ENCODE measurements around the gene HK3. TPM values are rescaled to one million over a fixed set of nuclear protein-coding genes. Genes with fewer than 3 reads are reported as not detected.

HK3 gene, protein sequence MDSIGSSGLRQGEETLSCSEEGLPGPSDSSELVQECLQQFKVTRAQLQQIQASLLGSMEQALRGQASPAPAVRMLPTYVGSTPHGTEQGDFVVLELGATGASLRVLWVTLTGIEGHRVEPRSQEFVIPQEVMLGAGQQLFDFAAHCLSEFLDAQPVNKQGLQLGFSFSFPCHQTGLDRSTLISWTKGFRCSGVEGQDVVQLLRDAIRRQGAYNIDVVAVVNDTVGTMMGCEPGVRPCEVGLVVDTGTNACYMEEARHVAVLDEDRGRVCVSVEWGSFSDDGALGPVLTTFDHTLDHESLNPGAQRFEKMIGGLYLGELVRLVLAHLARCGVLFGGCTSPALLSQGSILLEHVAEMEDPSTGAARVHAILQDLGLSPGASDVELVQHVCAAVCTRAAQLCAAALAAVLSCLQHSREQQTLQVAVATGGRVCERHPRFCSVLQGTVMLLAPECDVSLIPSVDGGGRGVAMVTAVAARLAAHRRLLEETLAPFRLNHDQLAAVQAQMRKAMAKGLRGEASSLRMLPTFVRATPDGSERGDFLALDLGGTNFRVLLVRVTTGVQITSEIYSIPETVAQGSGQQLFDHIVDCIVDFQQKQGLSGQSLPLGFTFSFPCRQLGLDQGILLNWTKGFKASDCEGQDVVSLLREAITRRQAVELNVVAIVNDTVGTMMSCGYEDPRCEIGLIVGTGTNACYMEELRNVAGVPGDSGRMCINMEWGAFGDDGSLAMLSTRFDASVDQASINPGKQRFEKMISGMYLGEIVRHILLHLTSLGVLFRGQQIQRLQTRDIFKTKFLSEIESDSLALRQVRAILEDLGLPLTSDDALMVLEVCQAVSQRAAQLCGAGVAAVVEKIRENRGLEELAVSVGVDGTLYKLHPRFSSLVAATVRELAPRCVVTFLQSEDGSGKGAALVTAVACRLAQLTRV
- total RNA-seq (2012; rRNA removed): not detected in 2 replicates

DNA sequence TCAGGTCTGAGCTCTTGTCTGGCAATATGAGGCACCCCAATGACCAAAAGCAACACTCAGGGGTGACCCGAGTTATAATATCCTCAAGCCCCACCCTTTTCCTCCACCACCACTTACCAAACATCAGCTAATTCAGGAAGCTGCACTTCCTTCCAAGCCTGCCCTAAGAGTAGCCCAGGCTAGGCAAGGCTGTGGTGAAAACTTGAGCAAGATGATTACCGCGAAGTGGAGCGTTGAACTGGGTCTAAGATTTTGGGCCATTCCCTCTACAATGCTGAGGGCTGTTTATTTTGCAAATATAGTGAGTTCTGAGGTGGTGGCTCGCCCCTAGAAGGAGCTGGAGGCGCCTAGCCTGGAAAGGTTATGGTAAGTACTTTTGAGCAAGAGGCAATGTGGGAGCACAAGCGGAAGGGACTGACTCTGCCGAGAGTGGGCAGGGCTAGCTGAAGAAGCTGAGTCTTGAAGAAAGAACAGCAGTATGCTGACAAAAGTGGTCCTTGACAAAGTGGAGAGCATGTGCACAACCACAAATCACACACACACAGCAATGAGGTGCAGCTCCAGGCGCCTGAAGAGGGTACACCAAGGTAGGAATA lies at the start of gene HK3:
Gene HK3 (minus strand): TSS at position 51 of the 596 bp plus-strand sequence. CDS start 3,187 bp downstream, outside the sequence.
- Histone ChIP-seq H3K9ac (ENCODE audit: low read depth, low read length) (no peak within 1 kb of the TSS), H3K36me3 (ENCODE audit: insufficient read depth, low read length) (peaks cover 28% of the 10 kb centered on the region), H3K27me3 (ENCODE audit: control insufficient read depth, insufficient read depth, low read length) (peaks cover 4% of the 10 kb centered on the region), H3K4me2 (ENCODE audit: low read length) (no peak within 1 kb of the TSS), H3K4me3 (ENCODE audit: low read length) (no peak within 1 kb of the TSS), H3K4me1 (ENCODE audit: control insufficient read depth, insufficient read depth, low read length) (no peaks in the 10 kb centered on the region), H3K9me3 (replicated peaks; ENCODE audit: low read length) (no peaks in the 10 kb centered on the region)

DNA sequence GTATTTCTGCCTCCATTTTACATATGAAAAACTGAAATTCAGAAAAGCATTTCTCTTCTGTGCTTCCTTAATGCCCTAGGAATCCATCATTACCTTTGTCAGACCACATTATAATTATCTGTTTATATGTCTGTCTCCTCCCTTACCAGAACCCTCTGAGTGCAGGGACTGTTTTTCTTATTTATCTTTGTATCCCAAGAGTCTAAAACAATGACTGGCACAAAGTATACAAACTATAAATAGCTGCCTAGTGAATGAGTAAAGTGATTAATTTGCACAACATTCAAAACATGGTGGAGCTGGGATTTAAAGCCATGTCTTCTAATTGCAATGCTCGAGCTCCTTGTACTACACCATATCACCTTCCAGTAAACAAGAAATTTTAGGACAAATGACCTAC lies 49.3 kb upstream of the HK3 start:
- H3K9ac ChIP-seq (ENCODE audit: low read depth, low read length): no peak overlapping the region
- H3K4me3 ChIP-seq (ENCODE audit: low read length): no peak overlapping the region
- no peaks in the 10 kb centered on the region for H3K4me1 ChIP-seq (ENCODE audit: control insufficient read depth, insufficient read depth, low read length)
- no peak overlapping the region for H3K4me2 ChIP-seq (ENCODE audit: low read length)
- no peaks in the 10 kb centered on the region for H3K27me3 ChIP-seq (ENCODE audit: control insufficient read depth, insufficient read depth, low read length)
- H3K36me3 ChIP-seq (ENCODE audit: insufficient read depth, low read length): peaks cover 42% of the 10 kb centered on the region
- H3K9me3 ChIP-seq (replicated peaks; ENCODE audit: low read length): no peaks in the 10 kb centered on the region

DNA sequence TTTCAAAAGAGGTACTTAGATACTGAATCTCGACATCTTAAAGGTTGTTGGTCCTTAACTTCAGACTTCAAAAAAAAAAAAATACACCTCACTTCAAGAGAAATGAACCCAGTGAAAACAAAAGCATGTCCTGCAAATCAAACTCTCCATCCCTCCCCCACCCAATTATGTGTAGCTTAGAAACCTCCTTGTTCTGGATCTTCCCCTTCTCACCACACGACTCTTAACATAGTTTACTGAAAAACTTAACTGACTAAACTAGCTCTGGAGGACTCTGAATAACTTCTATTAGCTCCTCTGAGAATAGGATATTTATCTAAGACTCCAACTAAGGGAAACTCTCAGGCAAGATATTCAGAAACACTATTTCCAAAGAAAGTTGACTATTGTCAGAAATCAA lies 48.7 kb upstream of the HK3 start:
- peaks cover 47% of the 10 kb centered on the region for H3K36me3 ChIP-seq (ENCODE audit: insufficient read depth, low read length)
- H3K4me2 ChIP-seq (ENCODE audit: low read length): no peak overlapping the region
- no peaks in the 10 kb centered on the region for H3K4me1 ChIP-seq (ENCODE audit: control insufficient read depth, insufficient read depth, low read length)

DNA sequence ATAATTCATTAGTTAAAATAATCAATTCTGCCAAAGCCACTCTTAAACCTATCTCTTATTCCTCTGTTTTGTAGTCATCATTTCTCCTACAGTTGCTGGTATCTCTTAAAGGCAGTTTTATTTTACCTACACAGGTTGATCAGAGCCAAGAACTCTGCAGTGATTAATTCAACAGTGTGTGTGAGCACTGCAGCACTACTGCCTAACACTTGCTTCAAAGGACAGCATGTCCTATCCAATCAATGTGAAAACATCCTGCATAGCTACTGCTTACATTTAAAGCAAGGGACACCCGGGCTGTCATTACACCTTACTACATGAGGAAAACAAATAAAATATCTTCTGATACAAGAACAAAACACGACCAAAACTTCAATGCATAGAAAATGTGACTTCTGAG lies 45.1 kb upstream of the HK3 start:
- H3K9me3 ChIP-seq (replicated peaks; ENCODE audit: low read length): no peaks in the 10 kb centered on the region
- no peaks in the 10 kb centered on the region for H3K27me3 ChIP-seq (ENCODE audit: control insufficient read depth, insufficient read depth, low read length)
- H3K4me3 ChIP-seq (ENCODE audit: low read length): no peak overlapping the region
- no peak overlapping the region for H3K4me2 ChIP-seq (ENCODE audit: low read length)
- peaks cover 54% of the 10 kb centered on the region for H3K36me3 ChIP-seq (ENCODE audit: insufficient read depth, low read length)
- H3K4me1 ChIP-seq (ENCODE audit: control insufficient read depth, insufficient read depth, low read length): no peaks in the 10 kb centered on the region
- H3K9ac ChIP-seq (ENCODE audit: low read depth, low read length): no peak overlapping the region

More for the DNA sequence above, 48.7 kb upstream of the HK3 start:
- Histone ChIP-seq H3K9ac (ENCODE audit: low read depth, low read length) (no peak overlapping the region), H3K4me3 (ENCODE audit: low read length) (no peak overlapping the region), H3K27me3 (ENCODE audit: control insufficient read depth, insufficient read depth, low read length) (no peaks in the 10 kb centered on the region), H3K9me3 (replicated peaks; ENCODE audit: low read length) (no peaks in the 10 kb centered on the region)

DNA sequence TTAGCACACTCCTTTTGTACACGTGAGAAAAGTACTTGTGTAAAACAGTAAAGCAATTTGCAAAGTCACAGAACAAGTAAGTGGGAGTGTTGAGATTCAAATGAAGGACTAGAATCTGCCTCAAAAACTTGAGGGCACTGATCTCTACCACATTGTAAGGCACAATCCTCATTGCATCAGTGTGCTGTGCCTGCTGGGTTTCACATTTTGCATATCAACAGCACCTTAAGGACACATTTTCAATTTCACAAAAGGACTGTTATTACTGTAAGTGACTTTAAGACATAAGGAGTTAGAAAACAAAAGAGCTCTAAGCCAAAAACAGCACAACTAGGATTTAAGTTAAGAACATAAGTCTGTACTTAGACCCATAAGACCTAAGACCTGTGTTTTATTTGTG lies 44.7 kb upstream of the HK3 start:
- Histone ChIP-seq H3K9me3 (replicated peaks; ENCODE audit: low read length) (no peaks in the 10 kb centered on the region), H3K4me2 (ENCODE audit: low read length) (no peak overlapping the region), H3K9ac (ENCODE audit: low read depth, low read length) (no peak overlapping the region), H3K4me3 (ENCODE audit: low read length) (no peak overlapping the region), H3K36me3 (ENCODE audit: insufficient read depth, low read length) (peaks cover 56% of the 10 kb centered on the region), H3K4me1 (ENCODE audit: control insufficient read depth, insufficient read depth, low read length) (no peaks in the 10 kb centered on the region), H3K27me3 (ENCODE audit: control insufficient read depth, insufficient read depth, low read length) (no peaks in the 10 kb centered on the region)

DNA sequence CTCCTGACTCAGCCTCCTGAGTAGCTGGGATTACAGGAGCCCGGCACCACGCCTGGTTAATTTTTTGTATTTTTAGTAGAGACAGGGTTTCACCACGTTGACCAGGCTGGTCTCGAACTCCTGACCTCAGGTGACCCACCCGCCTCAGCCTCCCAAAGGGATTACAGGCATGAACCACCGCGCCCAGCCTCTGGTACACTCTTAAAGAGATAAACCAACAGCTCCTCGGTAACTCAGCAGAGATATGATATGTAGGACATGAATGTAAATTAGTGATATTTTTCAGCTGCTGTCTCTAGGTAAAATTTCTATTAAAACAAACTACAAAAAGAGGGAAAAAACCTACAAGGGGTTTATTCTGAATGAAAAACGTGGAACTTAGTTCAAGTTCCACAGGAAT lies 42.8 kb upstream of the HK3 start:
- H3K4me2 ChIP-seq (ENCODE audit: low read length): no peak overlapping the region
- H3K27me3 ChIP-seq (ENCODE audit: control insufficient read depth, insufficient read depth, low read length): no peaks in the 10 kb centered on the region
- no peak overlapping the region for H3K4me3 ChIP-seq (ENCODE audit: low read length)
- no peaks in the 10 kb centered on the region for H3K9me3 ChIP-seq (replicated peaks; ENCODE audit: low read length)
- H3K9ac ChIP-seq (ENCODE audit: low read depth, low read length): no peak overlapping the region
- peaks cover 59% of the 10 kb centered on the region for H3K36me3 ChIP-seq (ENCODE audit: insufficient read depth, low read length)
- H3K4me1 ChIP-seq (ENCODE audit: control insufficient read depth, insufficient read depth, low read length): no peaks in the 10 kb centered on the region

DNA sequence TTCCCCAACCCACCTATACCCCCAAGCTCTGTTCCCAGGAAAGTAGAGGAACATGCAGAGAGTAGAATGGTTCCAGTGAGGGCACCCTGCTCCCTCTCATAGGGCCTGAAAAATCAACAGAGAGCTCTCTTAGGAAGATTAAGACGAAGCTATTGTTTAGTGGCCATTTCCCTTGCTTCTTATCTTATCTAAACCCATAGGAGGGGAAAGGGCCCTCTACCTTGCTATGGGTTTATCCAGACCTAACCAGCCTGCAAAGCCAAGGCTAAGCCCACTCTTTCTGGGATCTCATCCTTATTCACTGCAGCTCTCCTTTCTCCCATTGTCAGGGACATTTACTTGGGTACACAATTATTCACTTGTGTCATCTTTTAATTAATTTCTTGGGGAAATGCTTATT lies 39.3 kb upstream of the HK3 start:
- Histone ChIP-seq H3K4me1 (ENCODE audit: control insufficient read depth, insufficient read depth, low read length) (no peaks in the 10 kb centered on the region), H3K4me2 (ENCODE audit: low read length) (no peak overlapping the region), H3K9me3 (replicated peaks; ENCODE audit: low read length) (no peaks in the 10 kb centered on the region), H3K4me3 (ENCODE audit: low read length) (no peak overlapping the region), H3K27me3 (ENCODE audit: control insufficient read depth, insufficient read depth, low read length) (no peaks in the 10 kb centered on the region), H3K36me3 (ENCODE audit: insufficient read depth, low read length) (peaks cover 53% of the 10 kb centered on the region), H3K9ac (ENCODE audit: low read depth, low read length) (no peak overlapping the region)

DNA sequence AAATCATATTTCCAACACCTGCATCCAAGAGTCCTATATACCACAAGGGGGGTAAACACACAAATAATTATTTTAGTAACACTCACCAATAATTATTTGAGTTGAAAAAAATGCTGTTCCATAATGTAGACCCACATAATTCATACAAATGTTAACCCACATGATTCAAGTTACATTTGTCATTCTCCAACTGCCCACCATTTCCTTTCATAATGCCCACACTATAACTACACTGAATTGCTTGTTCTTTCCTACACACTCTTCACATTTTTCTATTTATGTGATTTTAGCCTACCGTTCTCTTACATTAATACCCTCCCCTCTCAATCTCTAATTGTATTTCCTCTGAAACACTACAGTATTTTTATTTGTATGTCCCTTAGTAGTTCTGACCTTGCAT lies 35.9 kb upstream of the HK3 start:
- Histone ChIP-seq H3K27me3 (ENCODE audit: control insufficient read depth, insufficient read depth, low read length) (no peaks in the 10 kb centered on the region), H3K36me3 (ENCODE audit: insufficient read depth, low read length) (peaks cover 58% of the 10 kb centered on the region), H3K4me3 (ENCODE audit: low read length) (no peak overlapping the region), H3K9me3 (replicated peaks; ENCODE audit: low read length) (no peaks in the 10 kb centered on the region), H3K9ac (ENCODE audit: low read depth, low read length) (no peak overlapping the region), H3K4me2 (ENCODE audit: low read length) (no peak overlapping the region), H3K4me1 (ENCODE audit: control insufficient read depth, insufficient read depth, low read length) (no peaks in the 10 kb centered on the region)

DNA sequence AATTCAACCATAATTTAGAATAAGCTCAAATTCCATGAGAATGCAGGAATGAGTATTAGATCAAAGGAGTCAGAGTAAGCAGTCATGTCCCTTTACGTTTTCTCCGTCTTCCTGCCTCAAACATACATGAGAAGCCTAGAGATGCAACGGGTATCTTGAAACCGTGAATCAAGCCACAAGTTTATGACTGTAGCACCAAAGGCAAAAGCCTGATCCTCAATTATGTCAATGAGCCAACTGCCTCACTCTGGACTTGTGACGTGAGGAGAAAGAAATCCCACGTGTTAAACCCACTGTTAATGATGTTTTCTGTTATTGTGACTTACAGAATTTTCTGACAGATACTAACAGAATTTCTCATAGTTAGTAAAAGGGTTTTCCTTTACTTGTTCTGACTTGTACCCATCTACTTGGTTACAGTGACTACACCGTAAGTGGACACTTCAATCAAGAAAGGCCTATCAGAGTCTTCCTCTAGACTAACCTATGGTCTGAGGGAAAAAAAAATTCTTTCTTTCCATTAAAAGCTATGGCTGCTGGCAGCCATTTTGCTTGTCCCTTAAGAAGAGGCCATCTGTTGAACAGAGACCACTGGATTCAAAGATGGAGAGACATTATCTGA lies 35.3 kb upstream of the HK3 start:
- H3K9me3 ChIP-seq (replicated peaks; ENCODE audit: low read length): no peaks in the 10 kb centered on the region
- no peak overlapping the region for H3K9ac ChIP-seq (ENCODE audit: low read depth, low read length)
- H3K36me3 ChIP-seq (ENCODE audit: insufficient read depth, low read length): peaks cover 52% of the 10 kb centered on the region
- no peak overlapping the region for H3K4me3 ChIP-seq (ENCODE audit: low read length)
- H3K4me2 ChIP-seq (ENCODE audit: low read length): no peak overlapping the region
- no peaks in the 10 kb centered on the region for H3K27me3 ChIP-seq (ENCODE audit: control insufficient read depth, insufficient read depth, low read length)
- no peaks in the 10 kb centered on the region for H3K4me1 ChIP-seq (ENCODE audit: control insufficient read depth, insufficient read depth, low read length)

DNA sequence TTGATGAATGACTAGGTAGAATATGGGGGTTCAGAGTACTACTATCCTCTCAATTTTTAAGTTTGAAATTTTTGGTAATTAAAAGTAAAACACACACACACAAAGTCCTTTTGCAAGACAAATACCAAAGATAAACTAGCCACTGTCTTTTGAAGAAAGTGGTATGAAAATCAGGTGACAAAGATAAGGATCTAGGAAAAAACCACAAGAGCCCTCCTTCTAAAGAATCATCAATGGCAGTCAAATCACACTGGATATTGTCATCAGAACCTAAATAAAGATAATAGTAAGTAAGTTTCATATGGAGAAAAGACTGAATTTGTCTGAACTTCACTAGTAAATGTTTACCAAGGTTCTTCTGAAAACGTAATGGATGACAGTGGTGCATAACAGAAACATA lies 30.5 kb upstream of the HK3 start:
- no peaks in the 10 kb centered on the region for H3K4me1 ChIP-seq (ENCODE audit: control insufficient read depth, insufficient read depth, low read length)
- H3K4me2 ChIP-seq (ENCODE audit: low read length): no peak overlapping the region
- H3K36me3 ChIP-seq (ENCODE audit: insufficient read depth, low read length): peaks cover 29% of the 10 kb centered on the region
- H3K9ac ChIP-seq (ENCODE audit: low read depth, low read length): no peak overlapping the region
- no peaks in the 10 kb centered on the region for H3K9me3 ChIP-seq (replicated peaks; ENCODE audit: low read length)
- H3K4me3 ChIP-seq (ENCODE audit: low read length): no peak overlapping the region
- no peaks in the 10 kb centered on the region for H3K27me3 ChIP-seq (ENCODE audit: control insufficient read depth, insufficient read depth, low read length)

DNA sequence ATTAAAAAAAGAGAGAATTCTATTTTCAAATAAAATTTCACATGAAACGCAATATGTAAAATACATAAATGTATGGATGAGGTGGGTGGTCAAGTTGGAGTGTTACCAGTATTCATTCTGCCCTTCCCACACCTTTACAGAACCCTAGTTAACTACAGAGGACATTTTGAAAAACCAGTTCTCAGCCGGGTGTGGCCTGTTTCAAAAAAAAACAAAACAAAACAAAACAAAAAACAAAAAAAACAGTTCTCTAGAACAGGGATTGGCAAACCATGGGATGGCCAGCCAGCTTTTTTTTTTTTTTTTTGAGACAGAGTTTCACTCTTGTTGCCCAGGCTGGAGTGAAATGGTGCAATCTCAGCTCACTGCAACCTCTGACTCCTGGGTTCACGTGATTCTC lies 28.4 kb upstream of the HK3 start:
- Histone ChIP-seq H3K27me3 (ENCODE audit: control insufficient read depth, insufficient read depth, low read length) (no peaks in the 10 kb centered on the region), H3K36me3 (ENCODE audit: insufficient read depth, low read length) (peaks cover 19% of the 10 kb centered on the region), H3K4me2 (ENCODE audit: low read length) (no peak overlapping the region), H3K9me3 (replicated peaks; ENCODE audit: low read length) (no peaks in the 10 kb centered on the region), H3K4me1 (ENCODE audit: control insufficient read depth, insufficient read depth, low read length) (no peaks in the 10 kb centered on the region), H3K4me3 (ENCODE audit: low read length) (no peak overlapping the region), H3K9ac (ENCODE audit: low read depth, low read length) (no peak overlapping the region)
